Activated T-helper 1 cell treated with anti-CD3 and anti-CD28 coated beads, Interleukin-12 subunit alpha, Interleukin-12 subunit beta, Interleukin-2, Interleukin-4 antibody, amounts not matched to agents 30 ng/mL and 10 ng/mL and 1 ng/mL, durations not matched to agents 14 hours and 24 hours and 36 hours (primary cell): ENCODE measurements around the gene FAM120A. TPM values are rescaled to one million over a fixed set of nuclear protein-coding genes. Genes with fewer than 3 reads are reported as not detected.
"Not testable (repeated sequence)": the region's sequence is repeated elsewhere in the genome, so short reads cannot be mapped to it uniquely, and the experiment has no call there.

Experiments used
- DNase-seq: peaks from one replicate; pipeline ENCODE4 v3.0.0; 2021; ENCODE audit warnings: low spot score
- H3K27ac Mint-ChIP-seq: one replicate; pipeline ENCODE4 v1.8.0; 2021; ENCODE audit warnings: mild to moderate bottlenecking, mixed read lengths
- H3K27me3 Mint-ChIP-seq: one replicate; pipeline ENCODE4 v1.8.0; 2022; ENCODE audit warnings: mild to moderate bottlenecking, moderate library complexity, mixed read lengths; ENCODE audit not compliant: insufficient read depth
- H3K36me3 Mint-ChIP-seq: one replicate; pipeline ENCODE4 v1.8.0; 2021; ENCODE audit warnings: low read depth, mixed read lengths
- H3K4me1 Mint-ChIP-seq: one replicate; pipeline ENCODE4 v1.8.0; 2021; ENCODE audit warnings: low read depth, mixed read lengths
- H3K4me3 Mint-ChIP-seq: one replicate; pipeline ENCODE4 v1.8.0; 2021; ENCODE audit warnings: mild to moderate bottlenecking, moderate library complexity, mixed read lengths
- H3K9me3 Mint-ChIP-seq: one replicate; pipeline ENCODE4 v1.8.0; 2021; ENCODE audit warnings: mixed read lengths
- intact Hi-C: fragments of 100-400 bp; cut with micrococcal nuclease; formaldehyde crosslinking; loops from one replicate; pipeline ENCODE4 v1.15.1; 2024
- total RNA-seq: library from RNA; stranded (reverse); gene quantifications from 2 replicates; pipeline ENCODE4 v1.2.3, GENCODE V29; 2022

The FAM120A gene
- total RNA-seq, 1 donor from 2014 or later, result 147 TPM

- H3K9me3 Mint-ChIP-seq, result no peaks in the 10 kb centered on the region
- no peaks in the 10 kb centered on the region for H3K27me3 Mint-ChIP-seq
- intact Hi-C loops, result no loop called here
- peak overlapping the region; percentile 80 for H3K27ac Mint-ChIP-seq
- H3K36me3 Mint-ChIP-seq, result peaks cover 26% of the 10 kb centered on the region
- DNase-seq, result no peak
- peaks cover 57% of the 10 kb centered on the region for H3K4me1 Mint-ChIP-seq
- no peak overlapping the region for H3K4me3 Mint-ChIP-seq
These were observed 56.3 kb downstream of the FAM120A start for GRCh38 chr9:93507768-93508167.

- H3K9me3 Mint-ChIP-seq, result no peaks in the 10 kb centered on the region
- H3K4me3 Mint-ChIP-seq, result no peak overlapping the region
- peaks cover 22% of the 10 kb centered on the region for H3K36me3 Mint-ChIP-seq
- H3K27ac Mint-ChIP-seq, result peak overlapping the region; percentile 80
- H3K27me3 Mint-ChIP-seq, result no peaks in the 10 kb centered on the region
- intact Hi-C loops, result no loop called here
- H3K4me1 Mint-ChIP-seq, result peaks cover 58% of the 10 kb centered on the region
- no peak for DNase-seq
These were observed 56.7 kb downstream of the FAM120A start for GRCh38 chr9:93508207-93508606.

- no peaks in the 10 kb centered on the region for H3K27me3 Mint-ChIP-seq
- no peak overlapping the region for H3K27ac Mint-ChIP-seq
- no peaks in the 10 kb centered on the region for H3K9me3 Mint-ChIP-seq
- no peak for DNase-seq
- peaks cover 60% of the 10 kb centered on the region for H3K4me1 Mint-ChIP-seq
- peaks cover 20% of the 10 kb centered on the region for H3K36me3 Mint-ChIP-seq
- H3K4me3 Mint-ChIP-seq, result no peak overlapping the region
- intact Hi-C loops, result no loop called here
These were observed 57.6 kb downstream of the FAM120A start for GRCh38 chr9:93509084-93509483.

GRCh38 chr9:93510041-93510440 lies 58.6 kb downstream of the FAM120A start:
- Mint-ChIP-seq H3K4me1 (peaks cover 50% of the 10 kb centered on the region), H3K4me3 (no peak overlapping the region), H3K36me3 (peaks cover 18% of the 10 kb centered on the region), H3K27me3 (no peaks in the 10 kb centered on the region), H3K9me3 (no peaks in the 10 kb centered on the region), H3K27ac (no peak overlapping the region)
- intact Hi-C loops, result no loop called here
- DNase-seq, result no peak

- H3K9me3 Mint-ChIP-seq, intact Hi-C loops, H3K4me3 Mint-ChIP-seq, DNase-seq, H3K27me3 Mint-ChIP-seq, H3K27ac Mint-ChIP-seq: not testable (repeated sequence)
- Mint-ChIP-seq H3K36me3 (peaks cover 14% of the 10 kb centered on the region), H3K4me1 (peaks cover 39% of the 10 kb centered on the region)
These were observed 59.7 kb downstream of the FAM120A start for GRCh38 chr9:93511228-93511627.

- H3K27me3 Mint-ChIP-seq, H3K9me3 Mint-ChIP-seq, intact Hi-C loops, H3K27ac Mint-ChIP-seq, H3K4me3 Mint-ChIP-seq, DNase-seq: not testable (repeated sequence)
- peaks cover 32% of the 10 kb centered on the region for H3K4me1 Mint-ChIP-seq
- H3K36me3 Mint-ChIP-seq, result peaks cover 13% of the 10 kb centered on the region
These were observed 60.8 kb downstream of the FAM120A start for GRCh38 chr9:93512170-93512812.

GRCh38 chr9:93513606-93514005 lies 62.1 kb downstream of the FAM120A start:
- intact Hi-C loops, result no loop called here
- Mint-ChIP-seq H3K27ac (peak overlapping the region; percentile 3), H3K9me3 (no peaks in the 10 kb centered on the region), H3K27me3 (no peaks in the 10 kb centered on the region), H3K36me3 (peaks cover 20% of the 10 kb centered on the region), H3K4me1 (peaks cover 35% of the 10 kb centered on the region), H3K4me3 (no peak overlapping the region)
- DNase-seq, result no peak

- no peaks in the 10 kb centered on the region for H3K9me3 Mint-ChIP-seq
- peaks cover 28% of the 10 kb centered on the region for H3K4me1 Mint-ChIP-seq
- no peak overlapping the region for H3K4me3 Mint-ChIP-seq
- intact Hi-C loops, result no loop called here
- no peak overlapping the region for H3K27ac Mint-ChIP-seq
- H3K27me3 Mint-ChIP-seq, result no peaks in the 10 kb centered on the region
- peaks cover 21% of the 10 kb centered on the region for H3K36me3 Mint-ChIP-seq
- DNase-seq, result no peak
These were observed 65.8 kb downstream of the FAM120A start for GRCh38 chr9:93517331-93517730.

- DNase-seq, result no peak
These were observed 69.0 kb downstream of the FAM120A start for GRCh38 chr9:93520523-93520922.

GRCh38 chr9:93522736-93523135 lies 71.3 kb downstream of the FAM120A start:
- Mint-ChIP-seq H3K4me3 (no peak overlapping the region), H3K9me3 (no peaks in the 10 kb centered on the region), H3K27me3 (no peaks in the 10 kb centered on the region), H3K27ac (no peak overlapping the region), H3K4me1 (peaks cover 28% of the 10 kb centered on the region), H3K36me3 (peaks cover 42% of the 10 kb centered on the region)
- intact Hi-C loops, result no loop called here
- DNase-seq, result no peak

More at GRCh38 chr9:93520523-93520922, 69.0 kb downstream of the FAM120A start:
- Mint-ChIP-seq H3K9me3 (no peaks in the 10 kb centered on the region), H3K27ac (no peak overlapping the region), H3K4me1 (peaks cover 28% of the 10 kb centered on the region), H3K36me3 (peaks cover 37% of the 10 kb centered on the region), H3K4me3 (no peak overlapping the region), H3K27me3 (no peaks in the 10 kb centered on the region)
- intact Hi-C loops, result no loop called here

- intact Hi-C loops, result no loop called here
- Mint-ChIP-seq H3K4me3 (no peak overlapping the region), H3K36me3 (peaks cover 39% of the 10 kb centered on the region), H3K27me3 (no peaks in the 10 kb centered on the region), H3K9me3 (no peaks in the 10 kb centered on the region), H3K4me1 (peaks cover 20% of the 10 kb centered on the region), H3K27ac (no peak overlapping the region)
- no peak for DNase-seq
These were observed 72.1 kb downstream of the FAM120A start for GRCh38 chr9:93523518-93524144.

GRCh38 chr9:93525476-93525875 lies 74.0 kb downstream of the FAM120A start:
- intact Hi-C loops, result no loop called here
- H3K9me3 Mint-ChIP-seq, result no peaks in the 10 kb centered on the region
- H3K4me1 Mint-ChIP-seq, result peaks cover 19% of the 10 kb centered on the region
- peaks cover 42% of the 10 kb centered on the region for H3K36me3 Mint-ChIP-seq
- no peaks in the 10 kb centered on the region for H3K27me3 Mint-ChIP-seq
- no peak overlapping the region for H3K4me3 Mint-ChIP-seq
- no peak overlapping the region for H3K27ac Mint-ChIP-seq
- no peak for DNase-seq

GRCh38 chr9:93531374-93531773 lies 79.9 kb downstream of the FAM120A start:
- no peaks in the 10 kb centered on the region for H3K27me3 Mint-ChIP-seq
- intact Hi-C loops, result no loop called here
- H3K27ac Mint-ChIP-seq, result no peak overlapping the region
- peaks cover 49% of the 10 kb centered on the region for H3K36me3 Mint-ChIP-seq
- no peak for DNase-seq
- H3K4me1 Mint-ChIP-seq, result peaks cover 3% of the 10 kb centered on the region
- H3K4me3 Mint-ChIP-seq, result no peak overlapping the region
- H3K9me3 Mint-ChIP-seq, result no peaks in the 10 kb centered on the region
